Activated CD8-positive, alpha-beta memory T cell treated with anti-CD3 and anti-CD28 coated beads for 4 hours (primary cell): ENCODE measurements around the gene COG4.
A peak's percentile ranks its signal among the peaks of the same experiment; 100 is the strongest.
"Not testable (repeated sequence)": the region's sequence is repeated elsewhere in the genome, so short reads cannot be mapped to it uniquely, and the experiment has no call there.

ENCODE experiments used
- DNase-seq, 2 donors: peaks; one replicate each; pipeline ENCODE4 v3.0.0-alpha.2; 2020; ENCODE audit warnings: low read depth in 2 of 2

COG4 gene

GRCh38 chr16:70457446-70458166 lies 65.7 kb downstream of the COG4 start:
- no peak for DNase-seq

GRCh38 chr16:70455910-70456309 lies 67.4 kb downstream of the COG4 start:
- no peak for DNase-seq

GRCh38 chr16:70454222-70455034 lies 68.9 kb downstream of the COG4 start, which contains the start of gene FCSK:
Gene FCSK (plus strand): TSS chr16:70454595. CDS start chr16:70463191, 8,596 bp downstream.
- peak; percentile 25 to 31 for DNase-seq

GRCh38 chr16:70453892-70454221 lies 69.5 kb downstream of the COG4 start:
- no peak for DNase-seq

GRCh38 chr16:70453117-70453891 lies 70.0 kb downstream of the COG4 start:
- no peak for DNase-seq

GRCh38 chr16:70451004-70451340 lies 72.4 kb downstream of the COG4 start:
- not testable (repeated sequence) for DNase-seq

- DNase-seq: not testable (repeated sequence)
These were observed 73.0 kb downstream of the COG4 start for GRCh38 chr16:70450142-70451003.

GRCh38 chr16:70448075-70448474 lies 75.3 kb downstream of the COG4 start:
- DNase-seq: no peak

GRCh38 chr16:70444249-70445063 lies 78.9 kb downstream of the COG4 start:
- DNase-seq: no peak

GRCh38 chr16:70442344-70442743 lies 81.0 kb downstream of the COG4 start:
- DNase-seq: no peak

- no peak for DNase-seq
These were observed 81.9 kb downstream of the COG4 start for GRCh38 chr16:70441406-70441990.

GRCh38 chr16:70440009-70440692 lies 83.2 kb downstream of the COG4 start:
- DNase-seq: no peak

GRCh38 chr16:70438969-70439862 lies 84.1 kb downstream of the COG4 start, which contains the start of gene ST3GAL2:
Gene ST3GAL2 (minus strand): TSS chr16:70439100. CDS start chr16:70398530, 40,570 bp downstream.
- peak; percentile 89 for DNase-seq

GRCh38 chr16:70438585-70438968 lies 84.8 kb downstream of the COG4 start:
- no peak for DNase-seq

GRCh38 chr16:70437582-70438557 lies 85.5 kb downstream of the COG4 start:
- no peak for DNase-seq

- no peak for DNase-seq
These were observed 86.3 kb downstream of the COG4 start for GRCh38 chr16:70437017-70437581.
